ENCODE data around the gene EFCAB11. TPM values are rescaled to one million over a fixed set of nuclear protein-coding genes. Genes with fewer than 3 reads are reported as not detected.

EFCAB11 gene
- total and polyA plus RNA-seq, 2 of the 8 experiments (the other 6 are each of a cell fraction or from before 2014, with no cell fraction given): 6.8 to 12.8 TPM

DNA sequence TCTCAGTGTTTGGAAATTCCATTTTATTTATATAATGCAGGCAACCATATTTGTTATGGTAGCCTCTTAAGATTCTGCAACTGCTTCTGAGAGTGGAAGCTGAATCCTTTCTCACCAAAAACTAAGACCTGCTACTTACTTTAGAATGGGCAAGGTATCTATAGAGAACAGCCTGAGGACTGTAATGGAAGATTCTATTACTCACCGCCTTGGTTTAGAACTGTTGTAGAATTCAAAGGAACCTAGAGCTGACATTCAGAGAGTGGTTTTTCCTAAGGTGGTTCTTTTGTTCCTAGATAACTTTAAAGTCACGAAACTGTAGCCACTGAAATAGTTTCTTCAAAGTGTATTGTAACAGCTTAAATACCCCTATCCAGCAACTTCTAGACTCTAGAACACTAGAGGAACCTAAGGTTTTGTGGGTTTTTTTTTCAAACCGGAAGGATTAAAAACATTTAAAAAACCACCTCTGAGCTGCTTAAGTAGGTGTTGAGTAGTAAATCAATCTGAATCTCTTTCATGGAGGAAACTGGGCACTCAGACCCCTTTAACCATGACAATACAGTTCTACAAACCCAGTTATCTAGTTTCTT, 5.4 kb upstream of the EFCAB11 start:
- Histone ChIP-seq H3K4me1 (replicated peaks in 1 of 4; ENCODE audit: control insufficient read depth in 3 of 4, insufficient read depth in 4 of 4, low read length in 3 of 4) (peaks cover 0 to 10% (median 2%) of the 10 kb centered on the region in 4 experiments; a peak in 4 of 7 replicates), H3K36me3 (ENCODE audit: control insufficient read depth in 2 of 4, insufficient read depth in 4 of 4, low read length in 3 of 4) (peaks cover 10 to 31% (median 11%) of the 10 kb centered on the region in 4 experiments; a peak in 7 of 8 replicates), H3K27me3 (replicated peaks in 1 of 4; ENCODE audit: control insufficient read depth in 3 of 4, extremely low read depth in 1 of 4, insufficient read depth in 3 of 4, low read length in 3 of 4) (no peaks in the 10 kb centered on the region), H3K18ac (ENCODE audit: extremely low read depth, low read length) (no peak overlapping the region), H3K79me1 (ENCODE audit: low read depth, low read length) (peaks cover 5% of the 10 kb centered on the region), H2BK12ac (ENCODE audit: low read depth, low read length) (no peak overlapping the region), H3K9ac (replicated peaks in 1 of 4; ENCODE audit: extremely low read depth in 1 of 4, low read depth in 3 of 4, low read length in 3 of 4) (no peak overlapping the region), H3K9me3 (ENCODE audit: insufficient read depth in 2 of 2, low read depth in 1 of 2, low read length in 1 of 2) (no peaks in the 10 kb centered on the region), H2AK5ac (ENCODE audit: low read depth, low read length) (no peak overlapping the region), H3K23me2 (ENCODE audit: low read depth, low read length) (peaks cover 6% of the 10 kb centered on the region), H3K23ac (ENCODE audit: insufficient read length) (no peak overlapping the region), H3K79me2 (ENCODE audit: control insufficient read depth in 1 of 2, insufficient read depth in 2 of 2, low read length in 2 of 2) (peaks cover 0 to 19% of the 10 kb centered on the region in 2 experiments; a peak in 2 of 4 replicates), H3K56ac (replicated peaks; ENCODE audit: insufficient read length, low read depth, low read length) (no peak overlapping the region), H3K4me3 (ENCODE audit: extremely low read depth in 1 of 4, insufficient read depth in 2 of 4, low read depth in 3 of 4, low read length in 4 of 4) (no peak overlapping the region), H2BK120ac (replicated peaks; ENCODE audit: low read depth, low read length) (no peak overlapping the region), H3K27ac (ENCODE audit: low read depth, low read length) (no peak overlapping the region), H4K5ac (ENCODE audit: insufficient read length, low read depth, low read length) (no peak overlapping the region), H4K91ac (replicated peaks; ENCODE audit: insufficient read length, low read length) (no peak overlapping the region), H3K4ac (replicated peaks; ENCODE audit: insufficient read length, low read depth, low read length) (no peak overlapping the region), H2BK20ac (ENCODE audit: low read length) (no peak overlapping the region), H3K4me2 (ENCODE audit: insufficient read depth in 1 of 2, low read depth in 2 of 2, low read length in 2 of 2) (no peak overlapping the region), H2BK15ac (ENCODE audit: low read length) (no peak overlapping the region), H2AFZ (ENCODE audit: low read length) (no peak overlapping the region), H4K8ac (ENCODE audit: extremely low read depth, insufficient read depth, low read length) (no peak overlapping the region), H2BK5ac (ENCODE audit: low read depth, low read length) (no peak overlapping the region), H4K20me1 (replicated peaks in 1 of 2; ENCODE audit: control insufficient read depth in 1 of 2, insufficient read depth in 2 of 2, low read length in 2 of 2) (peaks cover 2 to 5% of the 10 kb centered on the region in 2 experiments), H3K14ac (ENCODE audit: insufficient read length) (no peak overlapping the region)
- no peak for DNase-seq (ENCODE audit: low read depth in 1 of 2, low spot score in 2 of 2)
- WGBS, 2 experiments (ENCODE audit: extremely low coverage in 1 of 2, insufficient coverage in 1 of 2, insufficient read length in 1 of 2, insufficient replicate concordance in 2 of 2, low coverage in 1 of 2, low lambda C conversion rate in 2 of 2, missing lambda C conversion rate in 1 of 2): 73% methylated on average over 3 of the region's 3 CpGs; no CpG with 5 or more reads in 1 of the 2 experiments
- TF ChIP-seq ASH2L (IDR thresholded peaks at IDR 0.05; ENCODE audit: low read length): no peak
- TF ChIP-seq CBX8 (IDR thresholded peaks at IDR 0.05; ENCODE audit: borderline replicate concordance, low read depth, low read length): no peak
- no peak for TF ChIP-seq TAF1 (IDR thresholded peaks at IDR 0.05; ENCODE audit: low read depth, low read length)
- no peak for TF ChIP-seq SRF (IDR thresholded peaks at IDR 0.05; ENCODE audit: low read depth, low read length)
- no peak for TF ChIP-seq HDAC2 (IDR thresholded peaks at IDR 0.05; ENCODE audit: borderline replicate concordance in 1 of 2, low read depth in 2 of 2, low read length in 2 of 2)
- TF ChIP-seq E2F6 (IDR thresholded peaks at IDR 0.05): no peak
- no peak for TF ChIP-seq SP1 (IDR thresholded peaks at IDR 0.05; ENCODE audit: low read depth, low read length)
- no peak for TF ChIP-seq CREB1 (IDR thresholded peaks at IDR 0.05)
- no peak for TF ChIP-seq NANOG (IDR thresholded peaks at IDR 0.05; ENCODE audit: insufficient read depth, low read depth, low read length, poor library complexity, severe bottlenecking)
- FAIRE-seq: no peak
- CTCF ChIA-PET (ENCODE audit: partially characterized antibody): interaction anchor here (1.3 to 3.4 kb wide), 3 partner anchors 13 to 21 kb away, joined by 5 to 19 read pairs (median 6); no protein-coding TSS in a partner anchor
- POLR2A ChIA-PET (ENCODE audit: partially characterized antibody): interaction anchor here (0.6 kb wide), 1 partner anchor 820 kb away, joined by 5 read pairs; no protein-coding TSS in a partner anchor
